A549 (cell line): ENCODE measurements around the gene MS4A18. TPM values are rescaled to one million over a fixed set of nuclear protein-coding genes. Genes with fewer than 3 reads are reported as not detected.

ENCODE experiments used
- ATAC-seq, 2 experiments: fragments of 200-7000 bp in 1 of 2; fragments of >200 bp in 1 of 2; cut with Nextera tagmentation in 1 of 2; cut with Tn5 transposase in 1 of 2; 3 replicates each; pipeline versions ENCODE4 v1.8.0 to v1.9.1; 2018 to 2020; ENCODE audit warnings: mild to moderate bottlenecking in 1 of 2, moderate library complexity in 1 of 2
- CTCF ChIA-PET: fragments of 300-600 bp; sonication (Branson Sonifier 250); formaldehyde crosslinking; extraction: SDS; loops from one replicate; lab custom pipeline; 2021; ENCODE audit warnings: antibody characterized with exemption, inconsistent platforms; lab: Yijun Ruan, JAX
- POLR2A ChIA-PET: fragments of 350-600 bp; formaldehyde crosslinking; extraction: SDS; loops from one replicate; lab custom pipeline; 2021; ENCODE audit warnings: antibody characterized with exemption, inconsistent platforms; lab: Yijun Ruan, JAX
- DNase-seq, 2 experiments: peaks; one replicate each; pipeline versions ENCODE4 v3.0.0 to v3.0.0-alpha.2; 2011 to 2016; ENCODE audit warnings: low read depth in 1 of 2, low spot score in 1 of 2
- FAIRE-seq: peaks from 2 replicates; lab custom pipeline; 2011; peaks lifted over from hg19 to GRCh38; lab: Jason Lieb, UNC
- H3K27ac ChIP-seq, 2 experiments: fragments of >200 bp; sonication (Bioruptor Twin); formaldehyde crosslinking; 3 replicates each; pipeline ENCODE4 v1.5.1; 2016 to 2017
- H3K4me1 ChIP-seq: fragments of >200 bp; sonication (Bioruptor Twin); formaldehyde crosslinking; 3 replicates; pipeline ENCODE4 v1.6.1; 2016
- H3K4me2 ChIP-seq: fragments of >200 bp; sonication (Bioruptor Twin); formaldehyde crosslinking; 3 replicates; pipeline ENCODE4 v1.6.1; 2016
- H3K4me3 ChIP-seq: fragments of >200 bp; sonication (Bioruptor Twin); formaldehyde crosslinking; 3 replicates; pipeline ENCODE4 v1.5.1; 2016
- H3K9me3 ChIP-seq: fragments of >200 bp; sonication (Bioruptor Twin); formaldehyde crosslinking; 3 replicates; pipeline ENCODE4 v1.6.1; 2016
- BHLHE40 ChIP-seq: IDR thresholded peaks from 2 replicates; pipeline ENCODE4 v1.6.1; 2012; ENCODE audit warnings: low read depth, low read length, inconsistent platforms
- CBX8 ChIP-seq: fragments of 200-600 bp; sonication (generic); IDR thresholded peaks from 2 replicates; pipeline ENCODE4 v1.6.1; 2016
- CHD4 ChIP-seq: fragments of 200-600 bp; sonication (generic); IDR thresholded peaks from 2 replicates; pipeline ENCODE4 v1.6.1; 2016; ENCODE audit warnings: antibody characterized with exemption, mild to moderate bottlenecking, borderline replicate concordance
- EHF ChIP-seq: fragments of 250-450 bp; sonication (Bioruptor Pico); IDR thresholded peaks from 2 replicates; pipeline ENCODE4 v1.5.0; 2020; ENCODE audit warnings: mild to moderate bottlenecking
- ESRRA ChIP-seq: fragments of 150-350 bp; IDR thresholded peaks from 2 replicates; pipeline ENCODE4 v1.6.1; 2014; ENCODE audit warnings: mild to moderate bottlenecking, low read length, borderline replicate concordance
- FOSL2 ChIP-seq, 2 experiments: fragments of 450-650 bp in 1 of 2; fragments of >200 bp in 1 of 2; sonication (Bioruptor Twin) in 1 of 2; formaldehyde crosslinking; IDR thresholded peaks; 2 replicates each; pipeline versions ENCODE4 v1.5.0 to v1.6.1; 2016 to 2020; ENCODE audit warnings: mild to moderate bottlenecking in 1 of 2, moderate library complexity in 1 of 2
- HDAC2 ChIP-seq: fragments of 200-600 bp; sonication (generic); IDR thresholded peaks from 2 replicates; pipeline ENCODE4 v1.6.1; 2016
- HOXA7 ChIP-seq: fragments of 250-450 bp; sonication (Bioruptor Pico); IDR thresholded peaks from 2 replicates; pipeline ENCODE4 v1.5.0; 2020; ENCODE audit warnings: mild to moderate bottlenecking, moderate library complexity
- JUN ChIP-seq, 2 experiments: fragments of >200 bp; sonication (Bioruptor Twin); formaldehyde crosslinking; IDR thresholded peaks; 2 replicates in 1 of 2; 3 replicates in 1 of 2; pipeline ENCODE4 v1.6.1; 2016 to 2017
- JUNB ChIP-seq: fragments of >200 bp; sonication (Bioruptor Twin); formaldehyde crosslinking; IDR thresholded peaks from 2 replicates; pipeline ENCODE4 v1.6.1; 2016
- KDM1A ChIP-seq: fragments of 200-600 bp; sonication (generic); IDR thresholded peaks from 2 replicates; pipeline ENCODE4 v1.6.1; 2016; ENCODE audit warnings: low read depth, mild to moderate bottlenecking
- MAFK ChIP-seq: fragments of 450-650 bp; IDR thresholded peaks from 2 replicates; pipeline ENCODE4 v1.6.1; 2014; ENCODE audit not compliant: partially characterized antibody
- MAX ChIP-seq: IDR thresholded peaks from 2 replicates; pipeline ENCODE4 v1.6.1; 2012
- NFE2L2 ChIP-seq: fragments of 150-350 bp; conservative IDR thresholded peaks from 2 replicates; pipeline ENCODE4 v1.6.1; 2014; ENCODE audit warnings: low read length
- PHF8 ChIP-seq: fragments of 200-600 bp; sonication (generic); IDR thresholded peaks from 2 replicates; pipeline ENCODE4 v1.6.1; 2016; ENCODE audit warnings: low read depth, mild to moderate bottlenecking, antibody characterized with exemption, moderate library complexity, borderline replicate concordance
- RAD21 ChIP-seq, 2 experiments: fragments of >200 bp in 1 of 2; sonication (Bioruptor Twin) in 1 of 2; formaldehyde crosslinking in 1 of 2; IDR thresholded peaks in 1 of 2; conservative IDR thresholded peaks in 1 of 2; 2 replicates in 1 of 2; 3 replicates in 1 of 2; pipeline ENCODE4 v1.6.1; 2012 to 2018; ENCODE audit warnings: inconsistent platforms in 1 of 2
- RFX5 ChIP-seq: fragments of 450-650 bp; IDR thresholded peaks from 2 replicates; pipeline ENCODE4 v1.7.1; 2014; ENCODE audit warnings: antibody characterized with exemption, mild to moderate bottlenecking, moderate library complexity
- SREBF2 ChIP-seq: fragments of 450-650 bp; IDR thresholded peaks from 2 replicates; pipeline ENCODE4 v1.6.1; 2014; ENCODE audit warnings: mild to moderate bottlenecking, moderate library complexity
- ZSCAN20 ChIP-seq: fragments of 250-450 bp; sonication (Bioruptor Pico); IDR thresholded peaks from 2 replicates; pipeline ENCODE4 v1.8.0; 2022; ENCODE audit warnings: mild to moderate bottlenecking, moderate library complexity
- WGBS: methylation state at CpG from one replicate; pipeline ENCODE4 v1.1.6; 2017; ENCODE audit errors: missing lambda C conversion rate; 5-methylcytosine and 5-hydroxymethylcytosine counted together
- polyA plus RNA-seq, 4 experiments: library from polyadenylated mRNA; depleted of rRNA in 3 of 4; stranded (reverse); fragments of >200 nt; fragmentation: RNase III in 1 of 4; extraction: RNeasy Plus Mini Kit Qiagen cat#74134 plus additional on column Dnase treatment in 1 of 4; gene quantifications; 2 replicates in 3 of 4; 3 replicates in 1 of 4; pipeline ENCODE4 v1.2.3, GENCODE V29; 2011 to 2017
- TF ChIP-seq, protein P1 (sequence below): fragments of 250-450 bp; sonication (Bioruptor Pico); IDR thresholded peaks from 2 replicates; pipeline ENCODE4 v1.5.0; 2021; ENCODE audit warnings: mild to moderate bottlenecking, moderate library complexity, borderline replicate concordance

Gene MS4A18
- polyA plus RNA-seq, 2 of the 4 experiments (the other 2 are of a cell fraction): not detected

DNA sequence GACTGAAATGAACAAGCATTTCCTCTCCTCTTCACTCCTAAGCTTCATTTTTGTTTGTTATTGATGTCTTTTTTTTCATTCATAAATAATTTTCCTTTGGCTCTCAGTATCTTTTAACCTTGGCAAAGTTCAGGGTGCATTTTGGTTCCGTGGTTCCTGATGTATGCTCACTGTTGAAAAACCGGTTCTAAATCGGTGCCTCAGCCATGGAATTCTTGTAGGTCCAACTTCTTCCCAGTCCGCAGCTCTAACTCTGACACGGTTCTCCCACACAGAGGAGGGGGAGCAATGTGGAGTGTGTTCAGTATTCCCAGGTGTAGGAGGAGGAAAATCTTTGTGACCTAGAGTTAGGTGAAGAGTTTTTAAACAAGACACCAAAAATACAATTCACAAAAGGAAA, 19.6 kb downstream of the MS4A18 start:
- 40% methylated on average over 5 of the region's 5 CpGs for WGBS
- DNase-seq (no peak), ATAC-seq (no peak), FAIRE-seq (no peak)
- Histone ChIP-seq H3K27ac (no peak overlapping the region), H3K9me3 (0 out of 3 replicates have a peak, but pooled peaks cover 4% of the 10 kb centered on the region), H3K4me1 (no peaks in the 10 kb centered on the region), H3K4me3 (no peak overlapping the region), H3K4me2 (no peak overlapping the region)
- POLR2A ChIA-PET: no interaction called here
- CTCF ChIA-PET: interaction anchor here (0.9 to 1.5 kb wide), 2 partner anchors 18 to 31 kb away, joined by 4 to 5 read pairs; no protein-coding TSS in a partner anchor
- TF ChIP-seq BHLHE40: no peak
- TF ChIP-seq JUN (IDR thresholded peaks at IDR 0.05): no peak
- TF ChIP-seq, protein P1, sequence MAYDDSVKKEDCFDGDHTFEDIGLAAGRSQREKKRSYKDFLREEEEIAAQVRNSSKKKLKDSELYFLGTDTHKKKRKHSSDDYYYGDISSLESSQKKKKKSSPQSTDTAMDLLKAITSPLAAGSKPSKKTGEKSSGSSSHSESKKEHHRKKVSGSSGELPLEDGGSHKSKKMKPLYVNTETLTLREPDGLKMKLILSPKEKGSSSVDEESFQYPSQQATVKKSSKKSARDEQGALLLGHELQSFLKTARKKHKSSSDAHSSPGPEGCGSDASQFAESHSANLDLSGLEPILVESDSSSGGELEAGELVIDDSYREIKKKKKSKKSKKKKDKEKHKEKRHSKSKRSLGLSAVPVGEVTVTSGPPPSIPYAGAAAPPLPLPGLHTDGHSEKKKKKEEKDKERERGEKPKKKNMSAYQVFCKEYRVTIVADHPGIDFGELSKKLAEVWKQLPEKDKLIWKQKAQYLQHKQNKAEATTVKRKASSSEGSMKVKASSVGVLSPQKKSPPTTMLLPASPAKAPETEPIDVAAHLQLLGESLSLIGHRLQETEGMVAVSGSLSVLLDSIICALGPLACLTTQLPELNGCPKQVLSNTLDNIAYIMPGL (CRISPR knock-in tag): no peak
- TF ChIP-seq RFX5: no peak
- TF ChIP-seq HDAC2: no peak
- no peak for TF ChIP-seq CBX8
- no peak for TF ChIP-seq RAD21 (conservative IDR thresholded peaks at IDR 0.05 in 1 of 2, IDR thresholded peaks at IDR 0.05 in 1 of 2)
- TF ChIP-seq CHD4: no peak
- TF ChIP-seq FOSL2 (IDR thresholded peaks at IDR 0.05): no peak
- TF ChIP-seq FOSL2 (CRISPR knock-in tag; IDR thresholded peaks at IDR 0.05): no peak
- TF ChIP-seq ZSCAN20 (CRISPR knock-in tag): no peak
- no peak for TF ChIP-seq KDM1A
- no peak for TF ChIP-seq MAFK

GRCh38 chr11:60747359-60747873, 22.9 kb downstream of the MS4A18 start:
- Histone ChIP-seq H3K9me3 (0 out of 3 replicates have a peak, but pooled peaks cover 4% of the 10 kb centered on the region), H3K27ac (no peak overlapping the region), H3K4me1 (no peaks in the 10 kb centered on the region), H3K4me3 (no peak overlapping the region), H3K4me2 (no peak overlapping the region)
- WGBS: 53% methylated on average over 14 of the region's 14 CpGs
- TF ChIP-seq NFE2L2: no peak
- TF ChIP-seq HOXA7 (CRISPR knock-in tag): no peak
- no peak for FAIRE-seq
- POLR2A ChIA-PET: no interaction called here
- no peak for ATAC-seq
- CTCF ChIA-PET: interaction anchor here (0.8 to 1.5 kb wide), 3 partner anchors 9 to 19 kb away, joined by 3 to 4 read pairs (median 4); partner anchors contain the start of gene MS4A15
- DNase-seq: no peak

- no peak for TF ChIP-seq JUNB
- no peak for TF ChIP-seq FOSL2 (IDR thresholded peaks at IDR 0.05)
- TF ChIP-seq FOSL2 (CRISPR knock-in tag; IDR thresholded peaks at IDR 0.05): no peak
- TF ChIP-seq ESRRA: no peak
- TF ChIP-seq HOXA7 (CRISPR knock-in tag): no peak
- TF ChIP-seq CBX8: no peak
- TF ChIP-seq EHF: no peak
- no peak for TF ChIP-seq MAX
- no peak for TF ChIP-seq PHF8
- TF ChIP-seq HDAC2: no peak
- no peak for TF ChIP-seq MAFK
- no peak for TF ChIP-seq SREBF2
- TF ChIP-seq, all 56 proteins: peak for 0
- no peak overlapping the region for H3K4me2 ChIP-seq
- ChIA-PET CTCF (no interaction called here), POLR2A (no interaction called here)
- WGBS: 64% methylated on average over 17 of the region's 17 CpGs
- no peak for DNase-seq
- H3K9me3 ChIP-seq: 0 out of 3 replicates have a peak, but pooled peaks cover 4% of the 10 kb centered on the region
- FAIRE-seq: no peak
- no peaks in the 10 kb centered on the region for H3K4me1 ChIP-seq
- no peak for ATAC-seq
- H3K4me3 ChIP-seq: no peak overlapping the region
- H3K27ac ChIP-seq: no peak overlapping the region
These were observed 23.7 kb downstream of the MS4A18 start for GRCh38 chr11:60748225-60748624.
